Adrenal gland (tissue), 5 donors: ENCODE data around the gene PTPN20.
"Not testable (repeated sequence)": the region's sequence is repeated elsewhere in the genome, so short reads cannot be mapped to it uniquely, and the experiment has no call there.

Source experiments
- POLR2A ChIP-seq, 2 donors: fragments of 450-650 bp; IDR thresholded peaks; one replicate each; pipeline ENCODE4 v1.6.1; 2017; ENCODE audit warnings: antibody characterized with exemption in 2 of 2, mild to moderate bottlenecking in 2 of 2, moderate library complexity in 1 of 2
- TF ChIP-seq, protein P1 (sequence below), 6 experiments: fragments of 450-650 bp in 4 of 6; fragments of 200-600 bp in 2 of 6; sonication (generic) in 1 of 6; IDR thresholded peaks; 1 replicate in 5 of 6; 2 replicates in 1 of 6; pipeline versions ENCODE4 v1.5.1 to v1.8.0; 2016 to 2021; ENCODE audit warnings: antibody characterized with exemption in 6 of 6, mild to moderate bottlenecking in 2 of 6, moderate library complexity in 1 of 6
- donor health status: DM: no; HTN: no; CAD: no.

DNA sequence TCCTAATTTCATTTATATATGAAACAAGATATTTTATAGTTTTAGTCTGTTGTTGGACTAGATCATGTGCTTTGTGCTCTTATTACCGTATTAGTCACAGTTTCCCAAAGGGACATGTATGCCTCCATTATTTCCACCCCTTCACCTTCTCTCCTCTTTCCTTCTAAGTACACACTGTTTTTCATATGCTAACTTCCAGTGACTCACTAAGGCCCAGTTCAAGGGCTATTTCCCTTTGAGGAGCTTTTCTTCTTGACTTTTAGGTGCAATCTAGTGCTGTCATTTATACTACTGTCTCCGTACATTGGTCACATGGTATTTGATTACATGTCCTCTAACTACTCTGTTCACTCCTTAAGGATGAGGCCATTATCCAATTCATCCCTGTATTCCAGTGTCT lies 55.8 kb downstream of the PTPN20 start:
- TF ChIP-seq POLR2A (IDR thresholded peaks at IDR 0.05), result not testable (repeated sequence)
- TF ChIP-seq, protein P1, sequence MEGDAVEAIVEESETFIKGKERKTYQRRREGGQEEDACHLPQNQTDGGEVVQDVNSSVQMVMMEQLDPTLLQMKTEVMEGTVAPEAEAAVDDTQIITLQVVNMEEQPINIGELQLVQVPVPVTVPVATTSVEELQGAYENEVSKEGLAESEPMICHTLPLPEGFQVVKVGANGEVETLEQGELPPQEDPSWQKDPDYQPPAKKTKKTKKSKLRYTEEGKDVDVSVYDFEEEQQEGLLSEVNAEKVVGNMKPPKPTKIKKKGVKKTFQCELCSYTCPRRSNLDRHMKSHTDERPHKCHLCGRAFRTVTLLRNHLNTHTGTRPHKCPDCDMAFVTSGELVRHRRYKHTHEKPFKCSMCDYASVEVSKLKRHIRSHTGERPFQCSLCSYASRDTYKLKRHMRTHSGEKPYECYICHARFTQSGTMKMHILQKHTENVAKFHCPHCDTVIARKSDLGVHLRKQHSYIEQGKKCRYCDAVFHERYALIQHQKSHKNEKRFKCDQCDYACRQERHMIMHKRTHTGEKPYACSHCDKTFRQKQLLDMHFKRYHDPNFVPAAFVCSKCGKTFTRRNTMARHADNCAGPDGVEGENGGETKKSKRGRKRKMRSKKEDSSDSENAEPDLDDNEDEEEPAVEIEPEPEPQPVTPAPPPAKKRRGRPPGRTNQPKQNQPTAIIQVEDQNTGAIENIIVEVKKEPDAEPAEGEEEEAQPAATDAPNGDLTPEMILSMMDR (IDR thresholded peaks at IDR 0.05), result not testable (repeated sequence)
